K562 (cell line): ENCODE measurements around the gene STX1B. TPM values are rescaled to one million over a fixed set of nuclear protein-coding genes. Genes with fewer than 3 reads are reported as not detected.

Source experiments
- CBFA2T3 ChIP-seq: fragments of 450-650 bp; IDR thresholded peaks from 2 replicates; pipeline ENCODE4 v1.6.1; 2017
- NFATC3 ChIP-seq: fragments of 450-650 bp; IDR thresholded peaks from 2 replicates; pipeline ENCODE4 v1.6.1; 2017; ENCODE audit warnings: mild to moderate bottlenecking
- SFPQ ChIP-seq: fragments of 200-400 bp; formaldehyde crosslinking; IDR thresholded peaks from 2 replicates; pipeline ENCODE4 v1.6.1; 2017; ENCODE audit warnings: mild to moderate bottlenecking, low read depth, low read length, moderate library complexity
- UBTF ChIP-seq, 2 experiments: IDR thresholded peaks; 2 replicates each; pipeline ENCODE4 v1.6.1; 2012; ENCODE audit warnings: improper control_type of control experiment in 2 of 2, low read depth in 2 of 2, low read length in 2 of 2, borderline replicate concordance in 1 of 2
- ZNF780A ChIP-seq: fragments of 250-450 bp; sonication (Bioruptor Pico); IDR thresholded peaks from 2 replicates; pipeline ENCODE4 v1.5.0; 2021; ENCODE audit warnings: mild to moderate bottlenecking
- polyA plus RNA-seq, 8 experiments: library from polyadenylated mRNA; depleted of rRNA in 4 of 8; stranded (reverse) in 5 of 8; unstranded in 3 of 8; fragments of >200 nt; fragmentation: Nextera tagmentation in 2 of 8; fragmentation: Illumina TruSeq in 1 of 8; extraction: Ambion mirVana in 2 of 8; extraction: Trizol in 1 of 8; gene quantifications; 2 replicates each; pipeline versions ENCODE4 v1.2.1 to v1.2.3, GENCODE V29; 2011 to 2014; ENCODE audit warnings: inconsistent platforms in 1 of 8, missing spikeins in 1 of 8
- total RNA-seq, 7 experiments: library from RNA; depleted of rRNA in 6 of 7; stranded (reverse); fragments of >200 nt in 6 of 7; fragmentation: Illumina TruSeq in 2 of 7; extraction: Trizol in 2 of 7; gene quantifications; 2 replicates each; pipeline versions ENCODE4 v1.2.1 to v1.2.3, GENCODE V29; 2011 to 2021; ENCODE audit warnings: low replicate concordance in 1 of 7
- TF ChIP-seq, protein P1 (sequence below): IDR thresholded peaks from 2 replicates; pipeline ENCODE4 v1.6.1; 2011; ENCODE audit warnings: borderline replicate concordance, low read depth, mild to moderate bottlenecking, moderate library complexity, low read length; ENCODE audit not compliant: insufficient read depth, poor library complexity, severe bottlenecking

STX1B gene
- total and polyA plus RNA-seq, 9 of the 15 experiments (the other 6 are each of a cell fraction or from before 2014, with no cell fraction given): 0.07 to 2.5 (median 0.86) TPM

DNA sequence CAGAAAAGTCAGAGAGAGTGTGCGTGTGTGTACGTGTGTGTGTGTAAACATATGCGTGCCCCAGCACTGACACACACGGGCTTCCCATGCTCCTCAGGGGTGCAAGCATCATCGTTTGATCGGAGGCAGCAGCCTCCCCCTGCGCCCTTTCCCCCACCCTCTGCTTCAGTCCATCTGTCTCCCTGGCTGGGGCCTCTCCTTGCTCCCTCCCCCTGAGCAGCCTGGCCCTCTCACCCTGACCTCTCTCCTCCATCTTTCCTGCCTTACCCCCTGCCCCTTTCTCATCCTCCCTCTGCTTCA lies 4.4 kb downstream of the STX1B start (continued):
- TF ChIP-seq, protein P1, sequence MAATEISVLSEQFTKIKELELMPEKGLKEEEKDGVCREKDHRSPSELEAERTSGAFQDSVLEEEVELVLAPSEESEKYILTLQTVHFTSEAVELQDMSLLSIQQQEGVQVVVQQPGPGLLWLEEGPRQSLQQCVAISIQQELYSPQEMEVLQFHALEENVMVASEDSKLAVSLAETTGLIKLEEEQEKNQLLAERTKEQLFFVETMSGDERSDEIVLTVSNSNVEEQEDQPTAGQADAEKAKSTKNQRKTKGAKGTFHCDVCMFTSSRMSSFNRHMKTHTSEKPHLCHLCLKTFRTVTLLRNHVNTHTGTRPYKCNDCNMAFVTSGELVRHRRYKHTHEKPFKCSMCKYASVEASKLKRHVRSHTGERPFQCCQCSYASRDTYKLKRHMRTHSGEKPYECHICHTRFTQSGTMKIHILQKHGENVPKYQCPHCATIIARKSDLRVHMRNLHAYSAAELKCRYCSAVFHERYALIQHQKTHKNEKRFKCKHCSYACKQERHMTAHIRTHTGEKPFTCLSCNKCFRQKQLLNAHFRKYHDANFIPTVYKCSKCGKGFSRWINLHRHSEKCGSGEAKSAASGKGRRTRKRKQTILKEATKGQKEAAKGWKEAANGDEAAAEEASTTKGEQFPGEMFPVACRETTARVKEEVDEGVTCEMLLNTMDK: no peak
- TF ChIP-seq ZNF780A (no peak), NFATC3 (no peak), UBTF (IDR thresholded peaks at IDR 0.05; ENCODE audit: borderline replicate concordance in 1 of 2, low read depth in 2 of 2, low read length in 2 of 2) (no peak), SFPQ (no peak), CBFA2T3 (no peak)
